Bronchial epithelial cell (primary cell): ENCODE data around the gene TMEM248. TPM values are rescaled to one million over a fixed set of nuclear protein-coding genes. Genes with fewer than 3 reads are reported as not detected.

Experiments
- DNase-seq: peaks from one replicate; pipeline ENCODE4 v3.0.0-alpha.2; 2010; ENCODE audit warnings: low read depth
- FAIRE-seq: peaks from 2 replicates; lab custom pipeline; 2011; peaks lifted over from hg19 to GRCh38; lab: Jason Lieb, UNC
- H3K27me3 ChIP-seq: 2 replicates; pipeline ENCODE4 v1.5.1; 2011; ENCODE audit warnings: low read length; ENCODE audit not compliant: control insufficient read depth, insufficient read depth
- H3K36me3 ChIP-seq: 2 replicates; pipeline ENCODE4 v1.5.1; 2011; ENCODE audit warnings: low read length; ENCODE audit not compliant: control insufficient read depth, insufficient read depth
- H3K4me3 ChIP-seq: 2 replicates; pipeline ENCODE4 v1.5.1; 2011; ENCODE audit warnings: mild to moderate bottlenecking, low read depth, low read length, control low read depth
- total RNA-seq: library from RNA; depleted of rRNA; stranded (reverse); fragments of >200 nt; gene quantifications from 2 replicates; pipeline ENCODE4 v1.2.1, GENCODE V29; 2014
- TF ChIP-seq, protein P1 (sequence below): IDR thresholded peaks from 2 replicates; pipeline ENCODE4 v1.5.1; 2011; ENCODE audit warnings: mild to moderate bottlenecking, moderate library complexity, low read length, control low read depth, inconsistent platforms; ENCODE audit not compliant: insufficient read depth, severe bottlenecking

The TMEM248 gene
- total RNA-seq, 1 donor from 2014 or later: 45.3 TPM

GRCh38 chr7:66921918-66922486 lies 977 bp downstream of the TMEM248 start:
- FAIRE-seq: no peak
- Histone ChIP-seq H3K4me3 (peak overlapping the region; percentile 54), H3K27me3 (no peaks in the 10 kb centered on the region), H3K36me3 (peaks cover 1% of the 10 kb centered on the region)
- TF ChIP-seq, protein P1, sequence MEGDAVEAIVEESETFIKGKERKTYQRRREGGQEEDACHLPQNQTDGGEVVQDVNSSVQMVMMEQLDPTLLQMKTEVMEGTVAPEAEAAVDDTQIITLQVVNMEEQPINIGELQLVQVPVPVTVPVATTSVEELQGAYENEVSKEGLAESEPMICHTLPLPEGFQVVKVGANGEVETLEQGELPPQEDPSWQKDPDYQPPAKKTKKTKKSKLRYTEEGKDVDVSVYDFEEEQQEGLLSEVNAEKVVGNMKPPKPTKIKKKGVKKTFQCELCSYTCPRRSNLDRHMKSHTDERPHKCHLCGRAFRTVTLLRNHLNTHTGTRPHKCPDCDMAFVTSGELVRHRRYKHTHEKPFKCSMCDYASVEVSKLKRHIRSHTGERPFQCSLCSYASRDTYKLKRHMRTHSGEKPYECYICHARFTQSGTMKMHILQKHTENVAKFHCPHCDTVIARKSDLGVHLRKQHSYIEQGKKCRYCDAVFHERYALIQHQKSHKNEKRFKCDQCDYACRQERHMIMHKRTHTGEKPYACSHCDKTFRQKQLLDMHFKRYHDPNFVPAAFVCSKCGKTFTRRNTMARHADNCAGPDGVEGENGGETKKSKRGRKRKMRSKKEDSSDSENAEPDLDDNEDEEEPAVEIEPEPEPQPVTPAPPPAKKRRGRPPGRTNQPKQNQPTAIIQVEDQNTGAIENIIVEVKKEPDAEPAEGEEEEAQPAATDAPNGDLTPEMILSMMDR: no peak
- DNase-seq: peak; percentile 22

DNA sequence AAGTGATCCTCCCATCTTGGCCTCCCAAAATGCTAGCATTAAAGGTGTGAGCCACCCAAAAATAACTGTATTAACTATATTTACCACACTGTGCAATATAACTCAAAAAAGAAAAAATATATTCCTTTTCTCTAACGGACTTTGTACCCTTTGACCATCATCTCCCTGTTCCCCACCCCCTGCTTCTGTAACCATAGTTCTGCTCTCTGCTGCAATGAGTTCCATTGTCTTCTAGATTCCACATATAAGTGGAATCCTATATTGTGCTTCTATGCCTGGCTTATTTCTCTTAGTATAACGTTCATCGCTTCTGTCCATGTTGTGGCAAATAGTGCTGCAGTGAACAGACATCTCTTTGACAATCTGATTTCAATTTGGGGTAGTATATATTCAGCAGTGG lies 4.2 kb downstream of the TMEM248 start:
- Histone ChIP-seq H3K36me3 (peaks cover 3% of the 10 kb centered on the region), H3K27me3 (no peaks in the 10 kb centered on the region), H3K4me3 (no peak overlapping the region)
- DNase-seq: no peak
- FAIRE-seq: no peak
- TF ChIP-seq, protein P1: no peak

DNA sequence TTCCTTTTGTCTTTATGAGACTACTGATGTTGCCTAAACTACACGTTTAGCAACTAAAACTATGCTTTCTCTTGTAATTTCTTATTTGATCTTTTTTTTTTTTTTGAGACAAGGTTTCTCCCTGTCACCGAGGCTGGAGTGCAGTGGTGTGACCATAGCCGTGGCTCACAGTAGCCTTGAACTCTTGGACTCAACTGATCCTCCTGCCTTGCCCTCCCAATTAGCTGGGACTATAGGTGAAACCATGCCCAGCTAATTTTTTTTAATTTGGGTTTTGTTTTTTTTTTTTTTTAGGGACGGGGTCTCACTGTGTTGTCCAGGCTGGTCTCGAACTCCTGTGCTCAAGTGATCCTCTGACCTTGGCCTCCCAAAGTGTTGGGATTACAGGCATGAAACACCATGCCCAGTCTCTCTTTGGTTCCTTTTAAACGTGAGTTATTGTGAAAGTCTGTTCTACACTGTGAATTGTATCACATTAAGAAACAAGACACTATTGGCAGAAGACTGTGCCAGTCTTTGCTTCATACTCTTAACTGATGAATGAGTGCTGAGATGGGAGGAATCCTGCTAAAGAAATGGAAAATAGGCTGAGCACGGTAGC lies 6.4 kb downstream of the TMEM248 start:
- TF ChIP-seq, protein P1: no peak
- H3K4me3 ChIP-seq: no peak overlapping the region
- DNase-seq (no peak), FAIRE-seq (no peak)
- peaks cover 4% of the 10 kb centered on the region for H3K36me3 ChIP-seq
- no peaks in the 10 kb centered on the region for H3K27me3 ChIP-seq

GRCh38 chr7:66928388-66928787 lies 7.4 kb downstream of the TMEM248 start:
- H3K27me3 ChIP-seq: no peaks in the 10 kb centered on the region
- no peak for DNase-seq
- TF ChIP-seq, protein P1: no peak
- no peak for FAIRE-seq
- H3K36me3 ChIP-seq: peaks cover 4% of the 10 kb centered on the region
- no peak overlapping the region for H3K4me3 ChIP-seq

- FAIRE-seq: no peak
- H3K4me3 ChIP-seq: no peak overlapping the region
- TF ChIP-seq, protein P1: no peak
- H3K27me3 ChIP-seq: no peaks in the 10 kb centered on the region
- H3K36me3 ChIP-seq: peaks cover 3% of the 10 kb centered on the region
- DNase-seq: no peak
Measured at GRCh38 chr7:66929165-66929564, 8.1 kb downstream of the TMEM248 start.
